KOPT-K1 (cell line): ENCODE results near the gene LRRC15.

Source experiments
- H3K27ac ChIP-seq: fragments of 200-600 bp; sonication (generic); 2 replicates; pipeline ENCODE4 v1.5.1; 2016; ENCODE audit warnings: antibody characterized with exemption, mild to moderate bottlenecking, low read depth, low read length; ENCODE audit not compliant: poor library complexity, severe bottlenecking
- H3K36me3 ChIP-seq: fragments of 200-600 bp; sonication (generic); 2 replicates; pipeline ENCODE4 v1.5.1; 2017; ENCODE audit warnings: antibody characterized with exemption, mild to moderate bottlenecking, low read length, moderate library complexity; ENCODE audit not compliant: insufficient read depth
- H3K9me3 ChIP-seq: fragments of 200-600 bp; sonication (generic); 2 replicates; pipeline ENCODE4 v1.5.1; 2017; ENCODE audit warnings: antibody characterized with exemption, low read length, mild to moderate bottlenecking; ENCODE audit not compliant: insufficient read depth, poor library complexity, severe bottlenecking

LRRC15 gene

GRCh38 chr3:194313560-194314387 is 55.8 kb downstream of the LRRC15 start:
- peaks cover 9% of the 10 kb centered on the region for H3K9me3 ChIP-seq
- H3K36me3 ChIP-seq: no peaks in the 10 kb centered on the region
- H3K27ac ChIP-seq: no peak overlapping the region

DNA sequence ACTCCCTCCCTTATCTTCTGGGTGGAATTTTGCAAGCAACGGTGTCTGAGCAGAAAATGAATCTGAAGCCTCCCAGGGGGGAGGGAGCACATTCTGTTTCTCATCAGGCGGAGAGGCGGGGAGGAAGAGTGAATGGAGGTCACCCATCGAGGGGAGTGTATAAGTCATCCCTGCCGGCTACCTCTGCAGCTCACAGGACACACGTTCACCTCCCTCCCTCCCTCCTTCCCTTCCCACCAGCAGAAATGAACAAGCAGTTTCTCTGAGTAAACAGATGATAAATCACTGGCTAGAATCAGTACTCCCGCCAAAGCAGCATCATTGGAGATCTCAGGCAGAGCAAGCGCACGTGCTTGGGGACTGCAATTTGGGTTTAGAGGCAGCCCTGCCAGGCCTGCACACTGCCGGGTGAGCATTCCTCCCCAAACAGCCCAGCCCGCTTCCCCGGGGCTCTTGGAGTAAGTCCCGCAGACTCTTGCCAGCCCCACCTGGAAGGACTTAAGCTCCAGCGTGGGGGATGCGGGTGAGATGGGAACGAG is 56.7 kb downstream of the LRRC15 start:
- Histone ChIP-seq H3K36me3 (no peaks in the 10 kb centered on the region), H3K27ac (no peak overlapping the region)

GRCh38 chr3:194312186-194312742 is 57.3 kb downstream of the LRRC15 start:
- Histone ChIP-seq H3K36me3 (no peaks in the 10 kb centered on the region), H3K27ac (no peak overlapping the region), H3K9me3 (no peaks in the 10 kb centered on the region)

More for the DNA sequence above, 56.7 kb downstream of the LRRC15 start:
- no peaks in the 10 kb centered on the region for H3K9me3 ChIP-seq

DNA sequence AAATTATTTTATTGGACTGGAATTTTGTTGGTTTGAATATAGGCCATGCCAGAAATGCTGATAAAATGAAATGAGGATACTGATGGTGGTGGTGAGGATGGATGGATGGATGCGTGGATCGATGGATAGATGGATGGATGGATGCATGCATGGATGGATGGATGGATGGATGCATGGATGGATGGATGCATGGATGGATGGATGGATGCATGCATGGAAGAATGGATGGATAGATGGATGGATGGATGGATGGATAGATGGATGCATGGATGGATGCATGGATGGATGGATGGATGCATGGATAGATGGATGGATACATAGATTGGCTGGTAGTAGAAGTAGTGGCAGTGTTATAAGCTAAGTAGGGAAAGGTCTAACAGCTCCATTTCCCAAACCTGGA is 58.5 kb downstream of the LRRC15 start:
- Histone ChIP-seq H3K27ac (no peak overlapping the region), H3K36me3 (no peaks in the 10 kb centered on the region), H3K9me3 (no peaks in the 10 kb centered on the region)

- Histone ChIP-seq H3K36me3 (no peaks in the 10 kb centered on the region), H3K27ac (no peak overlapping the region), H3K9me3 (no peaks in the 10 kb centered on the region)
Observed at GRCh38 chr3:194310060-194310835, 59.3 kb downstream of the LRRC15 start.

DNA sequence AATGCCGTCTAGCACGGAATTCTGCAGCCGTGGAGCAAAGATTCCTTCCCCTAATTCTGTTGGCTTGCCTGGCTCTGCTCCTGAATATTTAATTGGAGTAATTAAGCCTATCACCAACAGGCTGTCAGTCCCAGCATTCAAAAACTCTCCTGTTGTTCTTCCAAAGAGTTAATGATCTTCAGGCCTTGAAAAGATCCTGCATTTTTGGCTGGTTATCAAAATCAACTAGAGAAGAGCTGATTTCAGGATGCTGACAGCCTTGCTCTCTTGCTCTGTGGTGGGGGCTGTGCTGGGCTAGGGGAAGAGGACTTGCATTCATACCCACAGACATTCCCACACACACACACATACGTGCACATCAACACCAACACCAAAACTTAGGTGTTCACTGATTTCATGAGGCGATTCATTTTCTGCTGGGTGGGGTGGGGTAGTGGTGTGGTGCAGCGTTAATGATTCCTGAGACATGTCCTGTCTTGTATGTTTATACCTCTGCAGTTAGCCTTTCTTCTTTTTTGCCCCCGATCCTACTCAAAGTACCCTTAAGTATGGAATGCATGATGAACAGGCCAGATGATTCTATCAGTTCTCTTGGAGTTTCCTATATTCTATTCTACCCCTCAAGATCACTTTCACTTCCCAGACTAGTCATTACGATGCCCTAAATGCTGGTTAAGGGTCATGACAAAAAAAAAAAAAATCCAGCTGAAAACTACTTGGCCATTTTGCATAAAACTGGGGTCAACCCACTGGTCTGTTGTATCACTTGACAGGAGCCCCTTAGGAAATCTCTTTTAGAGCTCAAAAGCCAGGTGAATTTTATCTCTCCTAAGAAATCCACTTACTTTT is 60.7 kb downstream of the LRRC15 start:
- Histone ChIP-seq H3K36me3 (no peaks in the 10 kb centered on the region), H3K27ac (no peak overlapping the region)

DNA sequence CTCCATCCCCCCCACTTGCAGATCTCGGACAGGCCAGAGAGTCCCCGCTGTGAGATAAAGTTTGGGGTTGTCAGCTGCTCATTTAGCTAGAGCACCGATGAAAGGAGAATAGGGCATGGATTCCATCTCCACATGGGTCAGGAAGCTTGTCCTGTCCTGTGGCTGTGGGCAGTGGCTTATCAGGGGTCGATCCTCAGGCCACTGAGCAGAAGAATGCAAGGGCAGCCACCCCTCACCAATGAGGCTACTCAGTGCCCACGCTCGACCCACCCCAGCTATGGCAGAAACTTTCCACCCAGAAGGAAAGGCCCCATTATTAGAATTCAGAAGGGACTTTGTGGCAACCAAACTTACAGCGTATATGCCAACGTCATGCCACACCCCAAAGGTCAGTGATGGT is 61.7 kb downstream of the LRRC15 start:
- Histone ChIP-seq H3K27ac (peak overlapping the region; percentile 70), H3K9me3 (peaks cover 15% of the 10 kb centered on the region), H3K36me3 (no peaks in the 10 kb centered on the region)

More for the DNA sequence above, 60.7 kb downstream of the LRRC15 start:
- peaks cover 11% of the 10 kb centered on the region for H3K9me3 ChIP-seq

GRCh38 chr3:194306771-194307640 is 62.5 kb downstream of the LRRC15 start:
- Histone ChIP-seq H3K36me3 (no peaks in the 10 kb centered on the region), H3K27ac (peak overlapping the region; percentile 70), H3K9me3 (peaks cover 15% of the 10 kb centered on the region)

DNA sequence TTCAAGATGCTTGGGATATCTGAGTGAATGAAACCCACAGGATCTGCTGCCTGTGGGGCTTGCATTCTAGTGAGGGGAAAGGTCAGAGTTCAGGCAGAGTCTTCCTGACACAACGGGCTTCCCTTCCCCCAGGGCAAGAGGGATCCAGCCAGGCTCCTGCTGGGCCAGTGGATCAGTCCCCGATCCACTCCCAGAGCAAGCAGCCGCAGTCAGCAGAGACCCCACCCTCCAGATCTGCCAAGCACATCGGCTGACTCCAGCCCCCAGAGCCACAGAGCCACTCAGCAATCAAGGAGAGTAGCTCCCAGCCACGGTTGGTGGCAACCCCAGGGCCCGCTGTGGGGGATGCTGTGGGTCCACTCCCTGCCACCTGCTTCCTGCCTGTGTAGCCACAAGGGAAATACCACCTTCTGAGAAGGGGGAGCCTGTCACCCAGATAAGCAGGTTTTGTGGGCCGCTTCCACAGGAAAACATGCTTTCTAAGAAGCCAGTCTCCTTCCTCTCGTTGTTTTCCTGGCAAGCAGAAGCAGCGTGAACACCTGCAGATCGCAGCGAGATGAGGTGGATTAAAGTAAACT is 63.3 kb downstream of the LRRC15 start:
- H3K27ac ChIP-seq: peak overlapping the region; percentile 70
- no peaks in the 10 kb centered on the region for H3K36me3 ChIP-seq
- H3K9me3 ChIP-seq: peaks cover 15% of the 10 kb centered on the region

- H3K9me3 ChIP-seq: peaks cover 15% of the 10 kb centered on the region
- H3K36me3 ChIP-seq: no peaks in the 10 kb centered on the region
- peak overlapping the region; percentile 67 for H3K27ac ChIP-seq
Observed at GRCh38 chr3:194305356-194306108, 64.0 kb downstream of the LRRC15 start.
